HepG2 (cell line): Measurements from ENCODE around the gene SIVA1. TPM values are rescaled to one million over a fixed set of nuclear protein-coding genes. Genes with fewer than 3 reads are reported as not detected.

Experiments
- AHR ChIP-seq: IDR thresholded peaks from 2 replicates; pipeline ENCODE4 v1.6.1; 2018; ENCODE audit warnings: missing genetic modification reagents, missing compliant biosample characterization
- ATF5 ChIP-seq: sonication (generic); formaldehyde crosslinking; IDR thresholded peaks from 2 replicates; pipeline ENCODE4 v1.4.0; 2020; ENCODE audit warnings: mild to moderate bottlenecking, low read depth, missing genetic modification reagents
- ETV5 ChIP-seq: IDR thresholded peaks from 2 replicates; pipeline ENCODE4 v1.6.1; 2018; ENCODE audit warnings: missing biosample characterization, missing genetic modification reagents, inconsistent platforms, borderline replicate concordance
- GLMP ChIP-seq: sonication (generic); formaldehyde crosslinking; IDR thresholded peaks from 2 replicates; pipeline ENCODE4 v1.9.0; 2021; ENCODE audit warnings: missing genetic modification reagents, mild to moderate bottlenecking, borderline replicate concordance
- HINFP ChIP-seq: sonication (generic); formaldehyde crosslinking; IDR thresholded peaks from 2 replicates; pipeline ENCODE4 v1.4.0; 2020; ENCODE audit warnings: low read depth, mild to moderate bottlenecking, missing genetic modification reagents
- HNF4A ChIP-seq: sonication (generic); formaldehyde crosslinking; IDR thresholded peaks from 2 replicates; pipeline ENCODE4 v1.4.0; 2020; ENCODE audit warnings: missing genetic modification reagents
- HNRNPL ChIP-seq: fragments of 200-400 bp; formaldehyde crosslinking; IDR thresholded peaks from 2 replicates; pipeline ENCODE4 v1.6.1; 2017; ENCODE audit warnings: mild to moderate bottlenecking, low read depth, low read length
- MAF1 ChIP-seq: sonication (generic); formaldehyde crosslinking; IDR thresholded peaks from 2 replicates; pipeline ENCODE4 v1.5.0; 2020; ENCODE audit warnings: missing genetic modification reagents, borderline replicate concordance
- MIER3 ChIP-seq: IDR thresholded peaks from 2 replicates; pipeline ENCODE4 v1.6.1; 2016; ENCODE audit warnings: missing compliant biosample characterization, borderline replicate concordance
- MTERF4 ChIP-seq: sonication (generic); formaldehyde crosslinking; IDR thresholded peaks from 2 replicates; pipeline ENCODE4 v1.8.0; 2023; ENCODE audit warnings: mild to moderate bottlenecking, missing genetic modification reagents
- NFE2 ChIP-seq: sonication (generic); formaldehyde crosslinking; IDR thresholded peaks from 2 replicates; pipeline ENCODE4 v1.4.0; 2020; ENCODE audit warnings: missing genetic modification reagents
- SSRP1 ChIP-seq: IDR thresholded peaks from 2 replicates; pipeline ENCODE4 v1.6.1; 2016; ENCODE audit warnings: control low read depth
- ZBTB14 ChIP-seq: sonication (generic); formaldehyde crosslinking; IDR thresholded peaks from 2 replicates; pipeline ENCODE4 v1.4.0; 2020; ENCODE audit warnings: missing genetic modification reagents
- ZBTB26 ChIP-seq: IDR thresholded peaks from 2 replicates; pipeline ENCODE4 v1.6.1; 2016; ENCODE audit warnings: missing compliant biosample characterization, missing genetic modification reagents, borderline replicate concordance
- ZBTB37 ChIP-seq: sonication (generic); formaldehyde crosslinking; IDR thresholded peaks from 2 replicates; pipeline ENCODE4 v1.4.0; 2020; ENCODE audit warnings: mild to moderate bottlenecking, missing genetic modification reagents
- ZFY ChIP-seq: sonication (generic); formaldehyde crosslinking; IDR thresholded peaks from 2 replicates; pipeline ENCODE4 v1.4.0; 2020; ENCODE audit warnings: missing genetic modification reagents
- ZIK1 ChIP-seq: sonication (generic); formaldehyde crosslinking; IDR thresholded peaks from 2 replicates; pipeline ENCODE4 v1.5.0; 2020; ENCODE audit warnings: mild to moderate bottlenecking, low read depth, missing genetic modification reagents, borderline replicate concordance
- ZNF260 ChIP-seq: sonication (generic); formaldehyde crosslinking; IDR thresholded peaks from 2 replicates; pipeline ENCODE4 v1.4.0; 2020; ENCODE audit warnings: missing genetic modification reagents, low read depth, mild to moderate bottlenecking, borderline replicate concordance
- ZNF530 ChIP-seq: sonication (generic); formaldehyde crosslinking; IDR thresholded peaks from 2 replicates; pipeline ENCODE4 v1.5.0; 2020; ENCODE audit warnings: low read depth, mild to moderate bottlenecking, missing genetic modification reagents
- ZNF790 ChIP-seq: sonication (generic); formaldehyde crosslinking; IDR thresholded peaks from 2 replicates; pipeline ENCODE4 v1.8.0; 2022; ENCODE audit warnings: missing genetic modification reagents, mild to moderate bottlenecking, borderline replicate concordance
- polyA plus RNA-seq, 8 experiments: library from polyadenylated mRNA; depleted of rRNA in 3 of 8; stranded (reverse) in 7 of 8; unstranded in 1 of 8; fragments of >200 nt; fragmentation: Illumina TruSeq in 4 of 8; extraction: Trizol in 4 of 8; gene quantifications; 2 replicates each; pipeline versions ENCODE4 v1.2.1 to v1.2.3, GENCODE V29; 2011 to 2016; ENCODE audit warnings: low read depth in 4 of 8, missing spikeins in 1 of 8, mixed read lengths in 1 of 8; ENCODE audit not compliant: insufficient read depth in 1 of 8
- total RNA-seq, 5 experiments: library from RNA; depleted of rRNA; stranded (reverse); fragments of >200 nt; fragmentation: Illumina TruSeq; extraction: Trizol; gene quantifications; 2 replicates each; pipeline ENCODE4 v1.2.3, GENCODE V29; 2016; ENCODE audit warnings: low read depth in 1 of 5

The SIVA1 gene
- total and polyA plus RNA-seq, 2 of the 13 experiments (the other 11 are each of a cell fraction or from before 2014, with no cell fraction given), result 123 to 186 TPM

- TF ChIP-seq GLMP (CRISPR knock-in tag) (no peak), MAF1 (CRISPR knock-in tag) (no peak), AHR (CRISPR knock-in tag) (no peak), MTERF4 (CRISPR knock-in tag) (peak; percentile 82; the same call in 1 of the 2 replicates), ATF5 (CRISPR knock-in tag) (0 out of 2 replicates have a peak, but pooled peaks have one; percentile 37), ZNF790 (CRISPR knock-in tag) (peak; percentile 62; the same call in 1 of the 2 replicates), HINFP (CRISPR knock-in tag) (peak; percentile 97), ETV5 (CRISPR knock-in tag) (peak; percentile 89), ZBTB26 (CRISPR knock-in tag) (peak; percentile 68; the same call in 1 of the 2 replicates), ZBTB14 (CRISPR knock-in tag) (no peak), ZNF260 (no peak), ZFY (CRISPR knock-in tag) (peak; percentile 85), HNF4A (CRISPR knock-in tag) (peak; percentile 50), HNRNPL (peak; percentile 83; the same call in 1 of the 2 replicates), ZNF530 (no peak), NFE2 (CRISPR knock-in tag) (no peak), ZIK1 (CRISPR knock-in tag) (peak; percentile 96; the same call in 1 of the 2 replicates), ZBTB37 (CRISPR knock-in tag) (0 out of 2 replicates have a peak, but pooled peaks have one; percentile 52), MIER3 (CRISPR knock-in tag) (peak; percentile 31; the same call in 1 of the 2 replicates), SSRP1 (CRISPR knock-in tag) (no peak)
These were observed 17.8 kb upstream of the SIVA1 start (continued) for GRCh38 chr14:104734991-104735779.
